Breast epithelium (tissue), 4 donors: ENCODE results near the gene CEP20. TPM values are rescaled to one million over a fixed set of nuclear protein-coding genes. Genes with fewer than 3 reads are reported as not detected.

ENCODE experiments used
- DNase-seq, 2 donors: peaks; one replicate each; pipeline ENCODE4 v3.0.0-alpha.2; 2019; ENCODE audit warnings: low spot score in 2 of 2
- H3K27ac ChIP-seq, 2 donors: fragments of 200-600 bp; sonication (generic) in 1 of 2; one replicate each; pipeline ENCODE4 v1.5.1; 2016 to 2019; ENCODE audit warnings: mild to moderate bottlenecking in 1 of 2
- H3K27me3 ChIP-seq, 2 donors: fragments of 200-600 bp; sonication (generic) in 1 of 2; one replicate each; pipeline versions ENCODE4 v1.5.1 to v1.6.0; 2017 to 2019; ENCODE audit warnings: control low read depth in 1 of 2, mild to moderate bottlenecking in 1 of 2
- H3K36me3 ChIP-seq: fragments of 200-600 bp; one replicate; pipeline ENCODE4 v1.5.1; 2019
- H3K4me1 ChIP-seq, 2 donors: fragments of 200-600 bp; sonication (generic); one replicate each; pipeline ENCODE4 v1.5.1; 2016 to 2019; ENCODE audit warnings: control low read depth in 1 of 2
- H3K4me3 ChIP-seq, 3 donors: fragments of 200-600 bp; sonication (generic); 1 replicate in 2 of 3; 2 replicates in 1 of 3; pipeline ENCODE4 v1.5.1; 2016 to 2019; ENCODE audit warnings: mild to moderate bottlenecking in 3 of 3, moderate library complexity in 2 of 3
- H3K9me3 ChIP-seq, 2 donors: fragments of 200-600 bp; sonication (generic) in 1 of 2; one replicate each; pipeline ENCODE4 v1.5.1; 2016 to 2019; ENCODE audit warnings: control low read depth in 1 of 2
- CTCF ChIP-seq, 3 donors: fragments of 450-650 bp; IDR thresholded peaks; one replicate each; pipeline ENCODE4 v1.5.1; 2016 to 2017; ENCODE audit warnings: antibody characterized with exemption in 3 of 3, mild to moderate bottlenecking in 3 of 3, moderate library complexity in 3 of 3
- POLR2A ChIP-seq: fragments of 450-650 bp; IDR thresholded peaks from one replicate; pipeline ENCODE4 v1.6.1; 2016; ENCODE audit warnings: antibody characterized with exemption, mild to moderate bottlenecking, moderate library complexity
- POLR2AphosphoS5 ChIP-seq, 3 donors: sonication (generic); formaldehyde crosslinking; IDR thresholded peaks; one replicate each; pipeline ENCODE4 v1.6.1; 2017; ENCODE audit warnings: antibody characterized with exemption in 3 of 3
- intact Hi-C: fragments of 100-400 bp; cut with DNase I; formaldehyde crosslinking; loops from one replicate; pipeline ENCODE4 v1.15.1; 2023; ENCODE audit warnings: low total_unique reads
- total RNA-seq, 3 donors: library from RNA; depleted of rRNA; stranded (reverse); fragments of >200 nt; gene quantifications; one replicate each; pipeline ENCODE4 v1.1.0, GENCODE V29; 2016

CEP20 gene
- total RNA-seq, 3 donors from 2014 or later: 31.8 to 43.9 (median 40.8) TPM

- DNase-seq: no peak
- Histone ChIP-seq H3K4me3 (no peak overlapping the region), H3K4me1 (no peaks in the 10 kb centered on the region), H3K27me3 (no peaks in the 10 kb centered on the region), H3K9me3 (no peaks in the 10 kb centered on the region), H3K36me3 (no peaks in the 10 kb centered on the region), H3K27ac (peak overlapping the region in 1 of 2 donors; percentile 8)
- TF ChIP-seq CTCF (IDR thresholded peaks at IDR 0.05) (no peak), POLR2AphosphoS5 (IDR thresholded peaks at IDR 0.05) (no peak), POLR2A (no peak)
- intact Hi-C loops: no loop called here
Measured at GRCh38 chr16:15879255-15879811, 9.1 kb downstream of the CEP20 start.

- no peaks in the 10 kb centered on the region for H3K9me3 ChIP-seq
- H3K4me3 ChIP-seq: no peak overlapping the region
- no peak for DNase-seq
- no peaks in the 10 kb centered on the region for H3K4me1 ChIP-seq
- H3K27ac ChIP-seq: no peak overlapping the region
- intact Hi-C loops: no loop called here
- TF ChIP-seq CTCF (IDR thresholded peaks at IDR 0.05) (no peak), POLR2A (no peak), POLR2AphosphoS5 (IDR thresholded peaks at IDR 0.05) (no peak)
- H3K36me3 ChIP-seq: no peaks in the 10 kb centered on the region
- H3K27me3 ChIP-seq: no peaks in the 10 kb centered on the region
Measured at GRCh38 chr16:15876503-15876902, 11.9 kb downstream of the CEP20 start.

GRCh38 chr16:15874745-15875314 lies 13.6 kb downstream of the CEP20 start:
- Histone ChIP-seq H3K4me3 (no peak overlapping the region), H3K27ac (peak overlapping the region; percentile 38 to 67), H3K4me1 (no peaks in the 10 kb centered on the region), H3K27me3 (no peaks in the 10 kb centered on the region), H3K36me3 (no peaks in the 10 kb centered on the region), H3K9me3 (no peaks in the 10 kb centered on the region)
- intact Hi-C loops: no loop called here
- DNase-seq: peak in 1 of 2 donors; percentile 36
- no peak for TF ChIP-seq POLR2A
- peak; percentile 44 to 54 (median 51) for TF ChIP-seq CTCF (IDR thresholded peaks at IDR 0.05)
- no peak for TF ChIP-seq POLR2AphosphoS5 (IDR thresholded peaks at IDR 0.05)

GRCh38 chr16:15873737-15874136 lies 14.7 kb downstream of the CEP20 start:
- Histone ChIP-seq H3K27me3 (no peaks in the 10 kb centered on the region), H3K36me3 (no peaks in the 10 kb centered on the region), H3K4me1 (no peaks in the 10 kb centered on the region), H3K27ac (no peak overlapping the region), H3K9me3 (no peaks in the 10 kb centered on the region), H3K4me3 (no peak overlapping the region)
- intact Hi-C loops: no loop called here
- no peak for TF ChIP-seq POLR2AphosphoS5 (IDR thresholded peaks at IDR 0.05)
- TF ChIP-seq CTCF (IDR thresholded peaks at IDR 0.05): no peak
- TF ChIP-seq POLR2A: no peak
- no peak for DNase-seq

- no peak for DNase-seq
- Histone ChIP-seq H3K4me1 (no peaks in the 10 kb centered on the region), H3K9me3 (no peaks in the 10 kb centered on the region), H3K36me3 (no peaks in the 10 kb centered on the region), H3K4me3 (no peak overlapping the region), H3K27ac (no peak overlapping the region), H3K27me3 (no peaks in the 10 kb centered on the region)
- intact Hi-C loops: no loop called here
- no peak for TF ChIP-seq CTCF (IDR thresholded peaks at IDR 0.05)
- TF ChIP-seq POLR2AphosphoS5 (IDR thresholded peaks at IDR 0.05): no peak
- TF ChIP-seq POLR2A: no peak
Measured at GRCh38 chr16:15873301-15873700, 15.1 kb downstream of the CEP20 start.
